DMS 273 (cell line): Measurements from ENCODE around the gene IGF2BP2.
"Not testable (repeated sequence)": the region's sequence is repeated elsewhere in the genome, so short reads cannot be mapped to it uniquely, and the experiment has no call there.

Source experiments
- DNase-seq: peaks from one replicate; lab custom pipeline; 2025; ENCODE audit not compliant: unreplicated experiment; lab: John Stamatoyannopoulos, UW

The IGF2BP2 gene

GRCh38 chr3:185838417-185838989 is 13.7 kb upstream of the IGF2BP2 start:
- DNase-seq: not testable (repeated sequence)

GRCh38 chr3:185837414-185837813 is 12.6 kb upstream of the IGF2BP2 start:
- no peak for DNase-seq

- DNase-seq: no peak
Measured at GRCh38 chr3:185831990-185832389, 7.1 kb upstream of the IGF2BP2 start.

GRCh38 chr3:185831195-185831594 is 6.4 kb upstream of the IGF2BP2 start:
- DNase-seq: no peak

GRCh38 chr3:185830018-185830797 is 5.4 kb upstream of the IGF2BP2 start:
- DNase-seq: no peak

GRCh38 chr3:185828755-185829154 is 3.9 kb upstream of the IGF2BP2 start:
- DNase-seq: no peak

- no peak for DNase-seq
Measured at GRCh38 chr3:185827595-185828344, 2.9 kb upstream of the IGF2BP2 start.

- DNase-seq: peak; percentile 80
Measured at GRCh38 chr3:185825639-185826481, 1.0 kb upstream of the IGF2BP2 start.

- peak; percentile 83 for DNase-seq
Measured at GRCh38 chr3:185824051-185825005, 514 bp downstream of the IGF2BP2 start.

GRCh38 chr3:185823078-185824044 is 1.5 kb downstream of the IGF2BP2 start:
- DNase-seq: peak; percentile 87

GRCh38 chr3:185822221-185823000 is 2.4 kb downstream of the IGF2BP2 start:
- peak; percentile 59 for DNase-seq

GRCh38 chr3:185820973-185821758 is 3.7 kb downstream of the IGF2BP2 start:
- DNase-seq: peak; percentile 82

GRCh38 chr3:185818267-185818875 is 6.5 kb downstream of the IGF2BP2 start:
- no peak for DNase-seq

GRCh38 chr3:185815391-185816282 is 9.2 kb downstream of the IGF2BP2 start:
- peak; percentile 25 for DNase-seq

GRCh38 chr3:185813691-185814215 is 11.1 kb downstream of the IGF2BP2 start:
- DNase-seq: no peak

GRCh38 chr3:185813205-185813604 is 11.6 kb downstream of the IGF2BP2 start:
- DNase-seq: no peak
